ENCODE results near the gene SAYSD1.

DNA sequence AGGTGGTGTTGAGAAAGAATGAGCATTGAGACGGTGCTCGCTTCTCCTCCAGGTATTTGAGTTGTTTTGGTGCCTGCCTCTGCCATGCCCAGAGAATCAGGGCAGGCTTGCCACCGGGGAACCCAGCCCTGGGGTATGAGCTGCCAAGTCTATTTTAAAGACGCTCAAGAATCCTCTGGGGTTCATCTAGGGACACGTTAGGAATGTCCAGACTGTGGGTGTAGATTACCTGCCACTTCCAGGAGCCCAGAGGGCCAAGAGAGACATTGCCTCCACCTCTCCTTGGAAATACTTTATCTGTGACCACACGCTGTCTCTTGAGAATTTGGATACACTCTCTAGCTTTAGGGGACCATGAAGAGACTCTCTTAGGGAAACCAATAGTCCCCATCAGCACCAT lies 28.3 kb downstream of the SAYSD1 start:
- TF ChIP-seq, protein P1, sequence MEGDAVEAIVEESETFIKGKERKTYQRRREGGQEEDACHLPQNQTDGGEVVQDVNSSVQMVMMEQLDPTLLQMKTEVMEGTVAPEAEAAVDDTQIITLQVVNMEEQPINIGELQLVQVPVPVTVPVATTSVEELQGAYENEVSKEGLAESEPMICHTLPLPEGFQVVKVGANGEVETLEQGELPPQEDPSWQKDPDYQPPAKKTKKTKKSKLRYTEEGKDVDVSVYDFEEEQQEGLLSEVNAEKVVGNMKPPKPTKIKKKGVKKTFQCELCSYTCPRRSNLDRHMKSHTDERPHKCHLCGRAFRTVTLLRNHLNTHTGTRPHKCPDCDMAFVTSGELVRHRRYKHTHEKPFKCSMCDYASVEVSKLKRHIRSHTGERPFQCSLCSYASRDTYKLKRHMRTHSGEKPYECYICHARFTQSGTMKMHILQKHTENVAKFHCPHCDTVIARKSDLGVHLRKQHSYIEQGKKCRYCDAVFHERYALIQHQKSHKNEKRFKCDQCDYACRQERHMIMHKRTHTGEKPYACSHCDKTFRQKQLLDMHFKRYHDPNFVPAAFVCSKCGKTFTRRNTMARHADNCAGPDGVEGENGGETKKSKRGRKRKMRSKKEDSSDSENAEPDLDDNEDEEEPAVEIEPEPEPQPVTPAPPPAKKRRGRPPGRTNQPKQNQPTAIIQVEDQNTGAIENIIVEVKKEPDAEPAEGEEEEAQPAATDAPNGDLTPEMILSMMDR (IDR thresholded peaks at IDR 0.05), result no peak
- TF ChIP-seq EP300 (IDR thresholded peaks at IDR 0.05), result no peak
- no peak for TF ChIP-seq POLR2A (IDR thresholded peaks at IDR 0.05; ENCODE audit: low read depth)

Data from esophagus muscularis mucosa (tissue), 4 donors.